Ascending aorta (tissue), 2 donors: ENCODE data around the gene STPG1. TPM values are rescaled to one million over a fixed set of nuclear protein-coding genes. Genes with fewer than 3 reads are reported as not detected.

Experiments
- DNase-seq, 2 donors: peaks; one replicate each; pipeline ENCODE4 v3.0.0-alpha.2; 2019; ENCODE audit warnings: low spot score in 2 of 2
- H3K27ac ChIP-seq, 2 donors: fragments of 200-600 bp; sonication (generic); one replicate each; pipeline ENCODE4 v1.5.1; 2016 to 2017; ENCODE audit warnings: mild to moderate bottlenecking in 1 of 2
- H3K27me3 ChIP-seq: fragments of 200-600 bp; sonication (generic); one replicate; pipeline ENCODE4 v1.5.1; 2017
- H3K36me3 ChIP-seq, 2 donors: fragments of 200-600 bp; sonication (generic); one replicate each; pipeline ENCODE4 v1.5.1; 2016
- H3K4me1 ChIP-seq, 2 donors: fragments of 200-600 bp; sonication (generic); one replicate each; pipeline ENCODE4 v1.5.1; 2016 to 2017; ENCODE audit warnings: mild to moderate bottlenecking in 1 of 2
- H3K4me3 ChIP-seq, 2 donors: fragments of 200-600 bp; sonication (generic); one replicate each; pipeline ENCODE4 v1.5.1; 2016 to 2017; ENCODE audit warnings: mild to moderate bottlenecking in 1 of 2
- H3K9me3 ChIP-seq, 2 donors: fragments of 200-600 bp; sonication (generic); one replicate each; pipeline ENCODE4 v1.5.1; 2016
- intact Hi-C: fragments of 100-400 bp; cut with DNase I; formaldehyde crosslinking; loops from one replicate; pipeline ENCODE4 v1.15.1; 2023
- total RNA-seq: library from RNA; depleted of rRNA; stranded (reverse); fragments of >200 nt; gene quantifications from one replicate; pipeline ENCODE4 v1.1.0, GENCODE V29; 2016
- TF ChIP-seq, protein P1 (sequence below), 3 experiments: fragments of 200-600 bp in 2 of 3; fragments of 450-650 bp in 1 of 3; sonication (generic) in 2 of 3; IDR thresholded peaks; one replicate each; pipeline ENCODE4 v1.5.1; 2016 to 2019; ENCODE audit warnings: antibody characterized with exemption in 3 of 3, mild to moderate bottlenecking in 1 of 3, moderate library complexity in 1 of 3

STPG1 gene
- total RNA-seq, 1 donor from 2014 or later = 11.0 TPM

- intact Hi-C loops = no loop called here
- no peaks in the 10 kb centered on the region for H3K36me3 ChIP-seq
- no peak for DNase-seq
- H3K27ac ChIP-seq = no peak overlapping the region
- TF ChIP-seq, protein P1, sequence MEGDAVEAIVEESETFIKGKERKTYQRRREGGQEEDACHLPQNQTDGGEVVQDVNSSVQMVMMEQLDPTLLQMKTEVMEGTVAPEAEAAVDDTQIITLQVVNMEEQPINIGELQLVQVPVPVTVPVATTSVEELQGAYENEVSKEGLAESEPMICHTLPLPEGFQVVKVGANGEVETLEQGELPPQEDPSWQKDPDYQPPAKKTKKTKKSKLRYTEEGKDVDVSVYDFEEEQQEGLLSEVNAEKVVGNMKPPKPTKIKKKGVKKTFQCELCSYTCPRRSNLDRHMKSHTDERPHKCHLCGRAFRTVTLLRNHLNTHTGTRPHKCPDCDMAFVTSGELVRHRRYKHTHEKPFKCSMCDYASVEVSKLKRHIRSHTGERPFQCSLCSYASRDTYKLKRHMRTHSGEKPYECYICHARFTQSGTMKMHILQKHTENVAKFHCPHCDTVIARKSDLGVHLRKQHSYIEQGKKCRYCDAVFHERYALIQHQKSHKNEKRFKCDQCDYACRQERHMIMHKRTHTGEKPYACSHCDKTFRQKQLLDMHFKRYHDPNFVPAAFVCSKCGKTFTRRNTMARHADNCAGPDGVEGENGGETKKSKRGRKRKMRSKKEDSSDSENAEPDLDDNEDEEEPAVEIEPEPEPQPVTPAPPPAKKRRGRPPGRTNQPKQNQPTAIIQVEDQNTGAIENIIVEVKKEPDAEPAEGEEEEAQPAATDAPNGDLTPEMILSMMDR (IDR thresholded peaks at IDR 0.05) = no peak
- no peaks in the 10 kb centered on the region for H3K27me3 ChIP-seq
- no peaks in the 10 kb centered on the region for H3K4me1 ChIP-seq
- no peaks in the 10 kb centered on the region for H3K9me3 ChIP-seq
- H3K4me3 ChIP-seq = no peak overlapping the region
Observed at GRCh38 chr1:24351918-24352627, 61.5 kb downstream of the STPG1 start.

DNA sequence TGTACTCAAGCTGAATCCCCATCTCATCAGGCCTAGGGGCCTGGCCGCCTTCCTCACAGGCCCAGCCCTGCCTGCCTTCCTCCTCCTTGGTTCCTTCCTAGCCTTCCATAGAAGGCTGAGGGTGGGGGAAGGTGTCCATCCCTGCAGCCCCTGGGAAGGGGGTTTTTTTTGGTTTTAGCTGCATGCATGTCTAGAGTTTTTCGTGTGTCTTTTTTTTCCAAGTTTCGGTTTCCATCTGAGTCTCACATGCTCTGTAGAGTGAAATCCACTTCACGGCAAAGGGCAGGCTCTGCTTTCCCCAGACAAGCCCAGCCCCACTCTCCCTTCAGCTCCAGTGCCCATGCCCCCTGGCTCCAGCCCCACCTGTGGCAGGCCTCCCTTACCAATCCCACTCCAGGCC lies 62.3 kb downstream of the STPG1 start:
- intact Hi-C loops = no loop called here
- H3K4me3 ChIP-seq = no peak overlapping the region
- no peak for DNase-seq
- no peaks in the 10 kb centered on the region for H3K9me3 ChIP-seq
- no peaks in the 10 kb centered on the region for H3K36me3 ChIP-seq
- no peaks in the 10 kb centered on the region for H3K27me3 ChIP-seq
- TF ChIP-seq, protein P1 (IDR thresholded peaks at IDR 0.05) = no peak
- H3K4me1 ChIP-seq = no peaks in the 10 kb centered on the region
- no peak overlapping the region for H3K27ac ChIP-seq

DNA sequence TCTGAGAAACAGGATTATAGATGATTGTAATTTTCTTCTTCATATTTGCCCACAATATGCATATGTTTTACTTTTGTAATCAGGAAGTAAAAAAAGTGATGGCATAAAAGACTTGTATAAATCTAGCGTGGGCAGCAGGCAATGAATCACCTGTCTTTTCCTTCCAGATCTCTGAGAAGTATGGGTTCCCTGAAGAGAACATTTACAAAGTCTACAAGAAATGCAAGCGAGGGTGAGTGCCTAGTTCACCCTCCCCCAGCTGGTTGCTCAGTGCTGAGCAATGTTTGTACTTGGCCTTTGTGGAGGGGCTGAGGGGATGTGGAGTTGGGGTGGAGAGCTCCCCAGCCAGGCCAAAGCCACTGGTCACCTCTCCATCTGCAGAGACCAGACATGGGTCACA lies 63.7 kb downstream of the STPG1 start:
- no peaks in the 10 kb centered on the region for H3K4me1 ChIP-seq
- no peak overlapping the region for H3K4me3 ChIP-seq
- TF ChIP-seq, protein P1 (IDR thresholded peaks at IDR 0.05) = no peak
- H3K27me3 ChIP-seq = no peaks in the 10 kb centered on the region
- no peaks in the 10 kb centered on the region for H3K9me3 ChIP-seq
- DNase-seq = no peak
- no peak overlapping the region for H3K27ac ChIP-seq
- no peaks in the 10 kb centered on the region for H3K36me3 ChIP-seq
- intact Hi-C loops = no loop called here

GRCh38 chr1:24348196-24348595 lies 65.4 kb downstream of the STPG1 start:
- Histone ChIP-seq H3K36me3 (no peaks in the 10 kb centered on the region), H3K4me1 (no peaks in the 10 kb centered on the region), H3K27ac (no peak overlapping the region), H3K4me3 (no peak overlapping the region), H3K9me3 (no peaks in the 10 kb centered on the region), H3K27me3 (no peaks in the 10 kb centered on the region)
- DNase-seq = no peak
- intact Hi-C loops = no loop called here
- TF ChIP-seq, protein P1 (IDR thresholded peaks at IDR 0.05) = no peak

- no peaks in the 10 kb centered on the region for H3K27me3 ChIP-seq
- no peaks in the 10 kb centered on the region for H3K9me3 ChIP-seq
- no peaks in the 10 kb centered on the region for H3K36me3 ChIP-seq
- TF ChIP-seq, protein P1 (IDR thresholded peaks at IDR 0.05) = no peak
- H3K4me3 ChIP-seq = no peak overlapping the region
- DNase-seq = no peak
- H3K4me1 ChIP-seq = no peaks in the 10 kb centered on the region
- intact Hi-C loops = no loop called here
- H3K27ac ChIP-seq = no peak overlapping the region
Observed at GRCh38 chr1:24347159-24347934, 66.2 kb downstream of the STPG1 start.
